Measurements from ENCODE around the gene CLEC5A. TPM values are rescaled to one million over a fixed set of nuclear protein-coding genes. Genes with fewer than 3 reads are reported as not detected.

Gene CLEC5A
- total and polyA plus RNA-seq, 2 of the 8 experiments (the other 6 are each of a cell fraction or from before 2014, with no cell fraction given) = not detected

DNA sequence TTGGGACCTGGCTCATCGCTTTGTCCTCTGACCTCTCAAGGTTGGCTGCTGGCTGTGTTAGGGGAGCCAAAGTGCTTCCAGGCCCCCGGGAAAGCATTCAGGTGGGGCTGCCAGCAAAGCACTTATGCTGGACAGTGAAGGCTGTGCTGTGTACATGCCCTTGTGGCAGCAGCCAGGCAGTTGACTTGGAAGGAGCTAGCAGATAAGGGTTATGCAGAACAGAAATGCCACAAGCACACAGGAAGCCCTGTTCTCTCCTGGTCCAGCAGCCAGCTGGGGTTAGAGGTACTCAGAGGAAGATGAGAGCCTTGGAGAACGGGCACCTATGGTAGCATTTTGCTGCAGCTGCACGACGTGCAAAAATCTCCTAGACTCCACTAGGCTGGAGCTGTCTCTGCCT, 65.8 kb downstream of the CLEC5A start (continued):
- TF ChIP-seq CHD2 (IDR thresholded peaks at IDR 0.05; ENCODE audit: low read length) (no peak), SAP30 (IDR thresholded peaks at IDR 0.05; ENCODE audit: insufficient read depth, insufficient replicate concordance, low read length) (no peak), FOSL1 (IDR thresholded peaks at IDR 0.05; ENCODE audit: insufficient read depth, low read depth, low read length) (no peak)
